ENCODE data around the gene SCMH1.
"Not testable (repeated sequence)": the region's sequence is repeated elsewhere in the genome, so short reads cannot be mapped to it uniquely, and the experiment has no call there.

SCMH1 gene

DNA sequence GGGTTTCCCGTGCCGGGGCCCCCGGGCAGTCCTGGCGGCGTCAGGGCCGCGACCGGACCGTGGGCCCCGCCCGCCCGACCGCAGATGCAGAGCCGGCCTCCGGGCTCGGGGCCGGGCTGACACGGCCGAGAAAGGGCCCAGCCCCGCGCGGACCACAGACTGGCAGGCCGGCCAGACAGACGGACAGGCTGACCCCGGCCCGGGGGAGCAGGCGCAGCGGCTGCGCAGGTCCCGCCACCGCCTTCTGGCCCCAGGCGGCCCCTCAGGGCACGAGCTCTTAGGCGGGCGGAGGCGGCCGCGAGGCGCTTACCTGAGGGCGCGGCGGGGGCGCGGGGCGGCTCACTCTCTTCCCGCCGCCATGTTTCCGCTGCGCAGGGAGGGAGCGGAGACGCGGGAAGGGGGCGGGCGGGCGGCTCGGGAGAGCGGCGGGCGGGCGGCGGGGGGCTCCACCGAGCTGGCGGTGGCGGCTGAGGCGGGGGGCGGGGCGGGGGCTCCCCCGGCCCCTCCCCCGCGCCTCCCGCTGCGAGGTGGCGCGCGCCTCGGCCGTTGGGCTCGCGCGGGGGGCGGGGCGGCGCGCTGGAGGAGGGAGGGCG lies at the start of gene SCMH1:
TSS of gene SCMH1 (minus strand) at position 558 of the 593 bp plus-strand sequence. CDS start 56,173 bp downstream, outside the sequence.
- peak; percentile 23 to 52 for DNase-seq

GRCh38 chr1:41291195-41291594 lies 49.1 kb upstream of the SCMH1 start:
- no peak for DNase-seq

DNA sequence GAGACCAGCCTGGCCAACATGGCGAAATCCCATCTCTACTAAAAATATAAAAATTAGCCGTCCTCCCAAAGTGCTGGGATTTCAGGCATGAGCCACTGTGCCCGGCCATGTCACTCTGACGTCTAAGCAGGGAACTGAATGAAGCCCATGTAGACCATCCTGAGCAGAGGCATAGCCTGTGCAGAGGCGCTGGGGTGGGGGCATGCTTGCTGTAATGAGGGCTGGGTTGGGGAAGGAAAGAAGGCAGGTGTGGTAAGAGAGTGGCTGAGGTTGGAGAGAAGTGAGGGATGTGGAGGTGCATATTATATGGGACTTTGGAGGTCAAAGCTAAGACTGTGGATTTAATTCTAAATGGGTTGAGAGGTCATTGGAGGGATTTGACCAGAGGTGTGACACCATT lies 47.1 kb upstream of the SCMH1 start:
- no peak for DNase-seq

GRCh38 chr1:41286992-41287391 lies 44.9 kb upstream of the SCMH1 start:
- no peak for DNase-seq

GRCh38 chr1:41286486-41286885 lies 44.4 kb upstream of the SCMH1 start:
- no peak for DNase-seq

DNA sequence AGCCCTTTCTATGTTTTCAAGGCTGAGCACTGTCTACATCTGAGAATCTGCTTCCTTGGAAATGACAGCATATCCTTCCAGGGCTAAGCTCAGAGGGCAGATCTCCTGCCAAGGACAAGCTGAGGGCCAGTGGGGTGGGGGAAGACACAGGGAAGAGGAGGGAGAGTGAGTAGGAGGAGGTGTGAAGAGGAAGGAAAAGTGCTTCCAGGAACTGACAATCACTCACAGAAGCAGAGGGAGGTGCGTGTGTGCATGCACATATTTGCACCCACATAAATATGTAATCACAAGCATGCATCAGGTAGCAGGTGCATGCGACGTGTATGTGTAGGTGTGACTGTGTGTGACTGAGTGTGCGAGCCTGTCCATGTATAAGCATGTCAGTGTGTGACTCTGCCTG lies 43.7 kb upstream of the SCMH1 start:
- DNase-seq, result no peak

- no peak for DNase-seq
Observed at GRCh38 chr1:41284121-41284520, 42.0 kb upstream of the SCMH1 start.

GRCh38 chr1:41282679-41283317 lies 40.7 kb upstream of the SCMH1 start:
- no peak for DNase-seq

- no peak for DNase-seq
Observed at GRCh38 chr1:41281334-41281733, 39.2 kb upstream of the SCMH1 start.

DNA sequence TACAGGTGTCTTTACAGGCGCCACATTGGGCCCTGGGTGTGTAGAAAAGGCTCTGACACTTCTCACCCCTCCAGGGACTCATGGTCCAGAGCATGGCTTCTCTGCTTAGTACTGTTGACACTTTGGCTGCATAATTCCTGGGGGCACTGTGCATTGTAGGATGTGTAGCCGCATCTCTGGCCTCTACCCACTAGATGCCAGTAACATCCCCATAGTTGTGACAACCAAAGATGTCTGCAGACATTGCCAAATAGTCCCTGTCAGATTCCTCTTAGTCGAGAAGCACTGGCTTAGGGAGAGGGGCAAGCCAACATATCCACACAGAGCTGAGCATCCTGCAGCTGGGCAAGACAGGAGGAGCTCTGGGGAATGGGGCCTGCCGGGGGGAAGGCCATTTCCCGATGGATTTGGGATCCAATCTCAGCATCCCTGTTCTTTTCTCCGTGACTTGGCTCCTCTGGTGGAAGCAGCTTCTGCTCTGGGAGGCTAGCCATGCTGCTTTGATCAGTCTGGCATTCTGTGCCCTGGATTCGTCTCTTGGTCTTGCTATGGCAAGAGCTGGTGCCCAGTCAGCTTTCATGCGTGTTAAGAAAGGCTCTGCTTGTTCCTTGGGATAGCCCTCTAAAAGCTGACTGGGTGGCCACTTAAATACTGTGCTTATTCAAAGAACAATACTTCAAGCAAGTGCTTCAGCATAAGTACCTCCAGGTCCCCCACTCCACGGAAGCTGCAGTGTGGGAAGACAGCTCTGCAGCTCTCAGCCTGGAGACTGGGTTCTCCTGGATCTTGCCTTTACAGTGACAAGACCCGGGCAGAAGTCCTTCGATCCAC lies 38.3 kb upstream of the SCMH1 start:
- no peak for DNase-seq

GRCh38 chr1:41278076-41278475 lies 36.0 kb upstream of the SCMH1 start:
- no peak for DNase-seq

DNA sequence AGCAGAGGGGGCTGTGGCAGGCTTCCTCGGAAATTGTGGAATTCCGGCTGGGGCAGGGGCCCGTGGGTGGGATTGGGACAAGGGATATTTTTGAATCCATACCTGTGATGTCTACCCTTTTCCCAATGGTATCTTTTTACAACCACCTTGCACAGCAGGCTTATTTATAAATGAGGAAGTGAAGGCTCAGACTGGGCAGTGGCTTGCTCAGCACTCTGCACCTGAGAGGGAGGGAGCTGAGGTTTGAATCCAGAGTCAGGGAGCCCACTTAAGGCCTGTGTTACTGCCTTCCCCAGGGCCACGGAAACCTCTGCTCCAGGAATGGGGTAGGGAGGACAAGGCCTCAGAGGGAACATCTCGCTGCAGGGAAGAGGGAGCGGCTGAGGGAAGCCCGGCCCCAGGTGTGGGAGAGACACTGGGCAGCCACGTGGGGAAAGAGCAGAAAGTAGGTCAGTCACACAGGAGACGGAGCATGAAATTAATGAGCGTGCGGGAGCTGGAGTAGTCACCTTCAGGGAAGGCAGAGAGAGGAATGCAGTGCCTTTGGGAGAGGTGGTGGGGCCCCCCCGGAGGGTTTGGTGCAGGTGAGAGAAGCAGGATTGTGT lies 35.4 kb upstream of the SCMH1 start:
- DNase-seq, result peak in 1 of 2 experiments; percentile 19

GRCh38 chr1:41275831-41276230 lies 33.7 kb upstream of the SCMH1 start:
- DNase-seq, result no peak

- DNase-seq, result no peak
Observed at GRCh38 chr1:41274752-41275545, 32.8 kb upstream of the SCMH1 start.

- DNase-seq, result no peak
Observed at GRCh38 chr1:41272601-41273000, 30.5 kb upstream of the SCMH1 start.

DNA sequence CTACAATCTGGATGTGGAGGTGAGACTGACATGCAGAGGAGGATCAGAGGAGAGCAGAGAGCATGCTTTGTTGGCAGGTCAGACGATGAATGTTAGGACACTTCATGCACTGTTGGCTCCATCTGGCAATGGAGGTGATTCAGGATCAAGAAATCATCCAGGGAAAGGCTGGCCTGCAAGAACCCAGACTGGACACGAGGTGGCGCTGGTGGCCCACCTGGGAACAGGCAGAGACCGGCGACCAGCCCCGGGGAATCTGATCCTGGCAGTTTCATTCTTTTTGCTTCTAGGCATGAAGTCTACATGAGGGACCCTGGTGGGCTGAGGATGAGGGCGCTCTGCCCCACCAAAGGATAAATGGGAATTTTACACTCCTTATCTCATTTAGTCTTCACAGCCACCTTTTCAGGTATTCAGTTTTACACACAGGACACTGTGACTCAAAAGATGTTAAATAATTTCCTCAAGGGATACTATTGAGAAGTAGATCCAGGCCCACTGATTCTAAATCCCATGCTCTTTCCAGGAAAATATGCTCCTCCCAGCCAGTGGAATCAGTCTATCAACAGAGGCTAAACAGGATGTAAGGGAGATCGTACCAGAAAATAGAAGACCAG lies 26.2 kb upstream of the SCMH1 start:
- peak; percentile 8 to 61 for DNase-seq

DNA sequence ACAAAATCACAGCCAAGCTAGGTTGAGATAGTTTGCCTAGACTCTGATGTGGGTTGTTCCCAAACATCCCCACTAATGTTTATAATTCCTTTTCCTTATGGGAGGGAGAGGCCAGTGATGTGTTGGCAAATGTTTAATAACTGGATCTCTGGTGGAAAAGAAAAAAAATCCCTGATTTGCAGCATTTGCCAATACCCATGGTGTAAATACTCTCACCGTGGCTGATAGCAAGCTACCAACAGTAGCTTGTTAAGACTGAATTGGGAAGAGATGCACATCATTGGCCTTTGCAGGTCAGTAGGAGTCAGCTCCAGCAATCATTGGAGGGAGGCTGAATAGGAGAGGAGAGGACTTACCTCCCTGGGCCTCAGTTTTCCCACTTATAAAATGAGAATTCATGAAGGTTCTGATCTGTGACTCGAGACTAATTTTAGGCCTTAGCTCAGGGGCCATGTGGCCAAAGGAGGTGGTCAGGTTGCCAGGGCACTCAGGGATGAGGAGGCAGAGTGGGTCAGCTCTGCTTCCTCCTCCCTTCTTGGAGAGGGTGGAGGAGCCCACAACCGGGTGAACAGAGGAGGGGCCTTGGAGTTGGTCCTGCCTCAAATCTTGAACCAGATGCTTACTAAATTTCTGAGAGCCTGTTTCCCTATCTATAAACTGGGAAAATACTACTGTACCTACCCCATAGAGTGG lies 20.0 kb upstream of the SCMH1 start:
- DNase-seq, result no peak

DNA sequence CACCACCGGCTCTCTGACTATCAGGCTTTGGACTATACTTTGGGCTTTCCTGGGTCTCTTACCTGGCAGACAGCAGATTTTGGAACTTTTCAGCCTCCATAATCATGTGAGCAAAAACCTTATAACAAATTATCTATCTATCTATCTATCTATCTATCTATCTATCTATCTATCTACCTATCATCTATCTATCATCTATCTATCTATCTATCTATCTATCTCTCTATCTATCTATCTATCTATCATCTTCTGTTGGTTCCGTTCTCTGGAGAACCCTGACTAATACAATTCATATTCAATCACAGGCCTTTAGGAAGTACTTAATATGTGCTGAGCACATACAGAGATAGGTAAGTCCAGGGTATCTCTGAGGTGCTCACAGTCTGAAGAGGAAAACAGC lies 18.7 kb upstream of the SCMH1 start:
- no peak for DNase-seq

- no peak for DNase-seq
Observed at GRCh38 chr1:41259221-41259620, 17.1 kb upstream of the SCMH1 start.

GRCh38 chr1:41255978-41256377 lies 13.9 kb upstream of the SCMH1 start:
- no peak for DNase-seq

- not testable (repeated sequence) for DNase-seq
Observed at GRCh38 chr1:41251120-41251519, 9.0 kb upstream of the SCMH1 start.

GRCh38 chr1:41249319-41249718 lies 7.2 kb upstream of the SCMH1 start:
- peak in 1 of 2 experiments; percentile 29 for DNase-seq
